Activated CD4-positive, alpha-beta T cell treated with anti-CD3 and anti-CD28 coated beads, Interleukin-2, Interleukin-4, amounts not matched to agents 100 ng/mL and 50 ng/mL, durations not matched to agents 16 hours and 8 hours (primary cell): Measurements from ENCODE around the gene WDR88.
"Not testable (repeated sequence)": the region's sequence is repeated elsewhere in the genome, so short reads cannot be mapped to it uniquely, and the experiment has no call there.

ENCODE experiments used
- DNase-seq: peaks from one replicate; pipeline ENCODE4 v3.0.0-alpha.2; 2020; ENCODE audit warnings: low spot score

Gene WDR88

DNA sequence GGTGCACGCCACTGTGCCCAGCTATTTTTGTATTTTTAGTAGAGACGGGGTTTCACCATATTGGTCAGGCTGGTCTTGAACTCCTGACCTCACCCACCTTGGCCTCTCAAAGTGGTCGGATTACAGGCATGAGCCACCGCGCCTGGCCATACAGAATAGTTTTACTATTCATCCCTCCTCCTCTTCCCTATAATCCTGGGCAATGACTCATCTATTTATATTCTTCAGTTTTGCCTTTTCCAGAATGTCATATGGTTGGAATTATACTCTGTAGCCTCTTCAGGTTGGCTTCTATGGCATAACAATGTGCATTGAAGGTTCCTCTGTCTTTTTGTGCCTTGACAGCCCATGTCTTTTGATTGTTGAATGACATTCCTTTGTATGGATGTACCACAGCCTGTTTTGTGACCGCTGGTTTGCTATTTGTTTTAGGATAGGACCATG lies 40.0 kb downstream of the WDR88 start:
- DNase-seq: no peak

DNA sequence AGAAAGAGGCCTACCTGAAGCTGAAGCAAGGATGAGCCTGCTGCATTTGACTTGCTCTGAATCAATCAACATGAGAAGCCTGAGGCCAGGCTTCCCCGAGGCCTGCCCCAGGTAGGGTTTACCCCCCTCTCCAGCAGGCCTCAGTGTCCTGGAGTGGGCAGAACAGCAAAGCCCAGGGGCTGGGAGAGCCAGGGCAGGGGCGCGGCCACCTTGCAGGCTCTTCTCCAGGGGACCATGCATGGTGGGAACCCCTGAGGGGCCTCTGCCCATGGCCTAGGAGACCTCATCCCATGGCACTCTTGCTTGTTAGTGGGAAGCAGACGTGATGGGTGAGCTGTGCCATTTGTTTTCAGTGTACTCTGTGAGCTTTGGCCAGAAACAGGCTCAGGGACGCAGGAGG lies 42.3 kb downstream of the WDR88 start:
- DNase-seq: no peak

DNA sequence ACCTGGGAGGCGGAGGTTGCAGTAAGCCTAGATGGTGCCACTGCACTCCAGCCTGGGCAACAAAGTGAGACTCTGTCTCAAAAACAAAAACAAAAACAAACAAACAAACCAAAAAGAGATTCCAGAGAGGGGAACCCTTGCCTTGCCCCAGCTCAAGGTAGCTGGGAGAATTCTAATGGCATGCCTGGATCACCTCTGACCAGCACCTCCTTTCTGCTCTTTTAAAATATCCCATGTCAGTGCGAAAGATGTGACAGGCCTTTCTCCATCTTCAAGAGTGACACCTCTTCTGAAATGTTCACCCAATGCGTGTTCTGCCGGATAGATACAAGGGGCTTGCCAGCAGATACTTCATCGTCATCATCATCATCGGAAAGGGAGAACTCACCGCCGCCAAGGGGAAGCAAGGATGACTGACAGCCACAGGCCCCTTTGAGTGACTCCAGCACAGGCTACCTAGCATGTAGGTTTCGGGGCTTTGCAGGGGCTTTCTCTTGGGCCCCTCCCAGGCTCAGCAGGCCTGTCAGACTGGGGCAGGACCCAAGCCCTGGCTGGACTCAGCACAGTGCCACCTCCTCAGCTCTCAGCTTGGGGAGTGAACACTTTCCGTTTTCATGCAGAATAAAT lies 43.4 kb downstream of the WDR88 start:
- no peak for DNase-seq

- DNase-seq: peak; percentile 18
Observed at GRCh38 chr19:33175886-33176669, 44.2 kb downstream of the WDR88 start.

DNA sequence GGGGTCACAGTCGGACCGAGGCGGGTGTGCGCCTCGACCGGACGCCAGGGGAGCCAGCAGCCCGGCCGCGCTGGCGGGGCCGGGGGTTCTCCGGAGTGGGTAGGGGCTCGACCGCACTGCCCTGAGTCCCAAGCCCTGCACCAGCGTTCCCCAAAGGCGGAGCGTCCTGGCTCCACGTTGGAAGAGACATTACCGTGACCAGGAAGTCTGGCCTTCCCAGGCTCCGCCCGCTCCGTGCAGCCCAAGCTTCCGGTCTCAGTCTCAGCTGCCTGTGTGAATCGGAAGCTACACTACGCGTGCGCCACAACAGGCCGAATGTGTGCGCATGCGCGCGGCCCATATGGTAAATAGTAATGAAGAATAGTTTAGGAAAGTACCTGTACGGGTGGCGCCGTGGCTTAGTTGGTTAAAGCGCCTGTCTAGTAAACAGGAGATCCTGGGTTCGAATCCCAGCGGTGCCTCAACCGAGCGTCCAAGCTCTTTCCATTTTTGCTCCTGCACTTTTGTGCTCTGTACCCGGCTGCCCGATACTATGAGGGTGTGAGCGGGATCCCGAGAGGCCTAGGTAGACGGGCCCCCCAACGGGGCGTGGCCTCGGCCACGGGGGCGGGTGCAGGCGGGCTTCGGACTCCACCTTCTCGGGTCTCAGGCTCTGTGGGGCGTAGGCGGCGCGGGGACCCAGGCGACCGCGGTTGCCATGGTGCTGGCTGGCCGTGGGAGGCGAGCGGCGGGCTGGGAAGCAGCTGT lies 44.9 kb downstream of the WDR88 start:
- DNase-seq: peak; percentile 98

DNA sequence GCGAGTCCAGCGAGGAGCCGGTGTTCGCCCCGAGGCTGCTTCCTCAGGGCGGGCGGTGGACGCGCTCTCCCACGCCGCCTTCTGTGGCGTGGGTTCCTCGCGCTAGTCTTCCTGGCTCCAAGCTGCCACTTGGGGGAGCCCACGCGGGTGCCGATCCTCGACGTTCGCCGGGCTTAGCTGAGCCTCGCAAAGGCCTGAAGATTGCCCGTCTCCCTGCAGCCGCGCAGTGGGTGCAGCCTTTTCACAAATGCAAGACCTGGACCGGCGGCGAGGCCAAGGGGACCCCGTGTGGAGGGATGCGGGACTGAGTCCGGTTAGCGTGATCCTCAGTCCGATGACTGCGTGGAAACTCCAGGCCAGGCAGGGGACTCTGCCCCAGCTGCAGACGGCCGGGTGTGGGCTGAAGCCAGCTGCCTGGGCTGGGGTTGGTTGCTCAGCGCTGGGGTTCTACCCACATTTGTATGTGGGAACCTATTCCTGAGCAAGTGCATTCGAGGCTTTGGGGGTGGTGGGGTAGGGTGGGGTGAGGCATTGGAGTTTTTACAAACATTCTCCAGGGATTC lies 45.6 kb downstream of the WDR88 start:
- DNase-seq: no peak

GRCh38 chr19:33186431-33187182 lies 54.7 kb downstream of the WDR88 start:
- DNase-seq: no peak

DNA sequence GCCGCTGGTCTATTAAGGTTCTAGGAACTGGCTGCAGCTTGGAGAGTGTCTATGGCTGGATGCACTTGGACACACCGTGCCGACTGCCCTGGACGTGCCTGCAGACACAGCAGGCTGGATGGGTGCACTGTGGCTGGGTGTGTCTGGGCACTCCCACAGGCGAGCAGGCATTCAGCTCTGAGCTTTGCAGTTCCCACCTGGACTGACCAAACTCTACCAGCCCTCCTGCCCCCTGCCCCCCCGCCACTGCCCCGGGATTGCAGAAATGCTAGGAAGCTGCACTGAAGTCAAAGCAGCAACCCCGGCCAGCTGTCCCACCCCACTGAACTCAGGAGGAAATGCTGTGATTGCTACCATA lies 55.2 kb downstream of the WDR88 start:
- no peak for DNase-seq

- DNase-seq: no peak
Observed at GRCh38 chr19:33189453-33189852, 57.5 kb downstream of the WDR88 start.

DNA sequence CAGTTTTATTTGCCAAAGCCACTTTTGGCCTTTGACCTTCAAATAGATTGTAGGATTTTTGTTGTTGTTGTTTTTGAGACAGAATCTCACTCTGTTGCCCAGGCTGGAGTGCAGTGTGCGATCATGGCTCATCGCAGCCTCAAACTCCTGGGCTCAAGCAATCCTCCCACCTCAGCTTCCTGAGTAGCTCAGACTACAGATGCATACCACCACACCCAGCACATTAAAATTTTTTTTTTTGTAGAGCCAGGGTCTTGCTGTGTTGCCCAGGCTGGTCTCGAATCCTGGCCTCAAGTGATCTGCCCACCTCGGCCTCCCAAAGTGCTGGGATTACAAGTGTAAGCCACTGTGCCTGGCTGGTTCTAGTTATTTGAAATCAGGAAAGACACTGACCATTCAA lies 59.2 kb downstream of the WDR88 start:
- DNase-seq: not testable (repeated sequence)

GRCh38 chr19:33191501-33191900 lies 59.6 kb downstream of the WDR88 start:
- DNase-seq: no peak

GRCh38 chr19:33192010-33192409 lies 60.1 kb downstream of the WDR88 start:
- no peak for DNase-seq

- DNase-seq: no peak
Observed at GRCh38 chr19:33193269-33193864, 61.5 kb downstream of the WDR88 start.

DNA sequence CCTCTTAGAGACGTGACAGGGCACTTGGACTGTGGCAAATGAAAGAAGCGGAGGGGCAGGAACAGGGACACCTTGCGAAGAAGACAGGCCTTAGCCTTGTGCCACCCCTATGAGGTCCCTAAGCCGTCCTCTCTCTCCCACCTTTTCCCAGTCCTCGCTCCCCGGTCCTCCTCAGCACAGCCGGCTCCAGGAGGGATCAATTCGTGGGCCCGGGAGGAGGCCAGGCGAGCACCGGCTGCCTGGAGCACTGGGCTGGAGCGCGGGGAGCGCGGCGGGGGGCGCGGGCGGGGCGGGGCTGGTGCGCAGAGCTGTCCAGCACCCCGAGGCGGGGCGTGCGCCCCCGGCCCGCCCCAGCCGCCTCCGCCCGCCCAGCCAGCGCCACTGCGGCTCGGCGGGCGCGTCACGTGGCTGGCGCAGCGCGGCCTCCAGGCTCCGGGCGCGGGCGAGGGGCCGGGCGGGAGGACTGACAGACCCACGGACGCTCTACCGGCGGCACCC lies 62.0 kb downstream of the WDR88 start, which contains the start of gene LRP3:
Gene LRP3, plus strand, starts transcription at position 466 of the 498 bp plus-strand sequence. CDS start 456 bp downstream, outside the sequence.
- no peak for DNase-seq

GRCh38 chr19:33194532-33194885 lies 62.6 kb downstream of the WDR88 start:
- DNase-seq: no peak

DNA sequence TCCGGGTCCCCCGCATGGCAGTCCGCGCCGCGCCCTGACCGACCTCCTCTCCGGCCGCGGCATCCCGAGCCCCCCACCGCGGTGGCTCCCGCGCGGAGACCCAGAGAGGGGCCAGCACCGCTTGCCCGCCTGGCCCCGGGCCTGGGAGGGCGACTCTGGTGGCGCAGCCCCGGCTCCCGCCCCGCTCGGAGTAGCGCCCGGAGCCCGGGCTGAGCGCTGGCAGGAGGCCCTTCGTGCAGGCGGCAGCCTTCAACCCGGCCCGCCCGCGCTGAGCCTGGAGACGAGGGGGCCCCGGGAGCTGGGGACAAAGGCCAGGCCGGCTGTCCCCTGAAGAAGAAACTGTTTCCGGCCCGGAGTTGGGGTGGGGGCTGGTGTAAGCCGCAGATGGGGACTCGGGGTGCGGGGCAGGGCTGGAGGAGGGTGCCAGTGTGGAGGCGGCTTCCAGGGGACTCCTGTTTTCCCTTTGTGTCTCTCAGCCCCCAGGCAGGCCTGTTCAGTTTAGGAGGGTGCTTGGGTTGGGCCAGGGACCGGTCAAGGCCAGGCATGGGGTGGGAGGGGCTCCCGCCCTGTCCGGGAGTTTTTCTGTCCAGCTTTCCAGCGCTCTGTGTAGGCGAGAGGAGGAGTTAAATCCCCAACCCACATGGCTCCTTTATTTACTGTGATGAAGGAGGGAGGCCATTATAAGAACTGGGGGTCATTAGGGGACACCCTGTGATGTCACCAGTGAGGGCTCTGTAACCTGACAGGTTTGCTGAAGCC lies 63.2 kb downstream of the WDR88 start:
- no peak for DNase-seq

DNA sequence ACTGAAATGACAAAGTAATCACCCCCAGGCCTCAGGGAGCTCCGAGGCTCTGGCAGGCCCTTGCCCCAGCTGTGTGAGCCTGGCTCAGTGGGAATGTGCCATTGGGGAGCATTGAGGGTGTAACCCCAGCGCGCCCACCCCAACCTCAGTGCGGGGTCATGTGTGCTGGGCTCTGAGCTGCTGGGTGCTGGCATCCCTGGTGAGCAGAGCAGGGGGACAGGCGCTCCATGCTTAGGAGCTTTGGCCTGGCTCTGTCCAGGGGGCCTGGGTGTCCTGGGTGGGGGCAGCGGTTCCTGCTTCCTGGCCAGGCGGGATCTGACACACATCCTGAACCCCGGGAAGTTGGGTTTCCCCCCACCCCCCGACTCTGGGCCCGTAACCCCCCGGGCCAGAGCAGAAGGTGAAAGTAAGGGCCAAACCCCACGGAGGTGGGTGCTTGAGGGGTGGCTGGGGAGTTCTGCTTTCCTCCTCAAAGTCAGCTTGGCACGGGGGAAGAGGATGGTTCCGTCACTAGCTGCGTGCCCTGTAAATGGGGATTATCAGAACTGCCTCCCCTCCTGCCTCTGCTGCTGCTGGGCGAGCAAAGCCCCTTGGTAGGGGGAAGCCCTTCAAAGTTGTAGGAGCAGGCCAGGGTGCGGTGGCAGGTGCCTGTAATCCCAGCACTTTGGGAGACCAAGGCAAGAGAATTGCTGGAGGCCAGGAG lies 63.9 kb downstream of the WDR88 start:
- no peak for DNase-seq

DNA sequence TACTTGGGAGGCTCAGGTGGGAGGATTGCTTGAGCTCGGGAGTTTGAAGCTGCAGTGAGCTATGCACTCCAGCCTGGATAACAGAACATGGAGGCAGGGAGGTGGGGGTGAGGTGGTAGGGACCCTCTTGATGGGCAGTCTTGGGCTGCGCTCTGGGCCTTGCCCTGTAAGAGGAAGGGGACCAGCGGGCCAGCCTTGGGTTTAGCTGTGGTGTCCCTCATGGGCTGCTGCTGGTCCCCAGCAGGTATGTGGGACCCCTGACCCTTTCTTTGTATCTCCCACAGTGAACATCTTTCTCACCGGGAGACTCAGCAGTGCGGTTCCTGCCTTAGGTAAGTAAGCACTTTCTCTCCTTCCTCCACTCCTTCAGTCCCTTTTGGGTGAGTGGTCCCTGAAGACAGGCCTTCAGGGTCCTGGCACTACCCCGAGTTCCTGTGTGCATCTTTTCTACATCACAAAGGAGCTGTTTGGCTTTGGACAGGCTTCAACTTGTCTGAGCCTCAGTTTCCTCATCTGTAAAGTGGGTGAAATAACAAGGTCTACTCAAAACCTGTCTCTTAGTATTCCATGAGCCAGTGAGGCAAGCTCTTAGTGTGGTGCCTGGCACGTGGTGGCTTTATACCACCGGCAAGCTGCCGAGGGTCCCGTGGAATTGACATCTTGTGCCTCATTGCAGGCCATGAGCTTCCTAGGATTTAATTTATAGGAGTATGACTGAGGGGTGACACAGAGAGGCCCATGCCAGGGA lies 64.7 kb downstream of the WDR88 start:
- no peak for DNase-seq

DNA sequence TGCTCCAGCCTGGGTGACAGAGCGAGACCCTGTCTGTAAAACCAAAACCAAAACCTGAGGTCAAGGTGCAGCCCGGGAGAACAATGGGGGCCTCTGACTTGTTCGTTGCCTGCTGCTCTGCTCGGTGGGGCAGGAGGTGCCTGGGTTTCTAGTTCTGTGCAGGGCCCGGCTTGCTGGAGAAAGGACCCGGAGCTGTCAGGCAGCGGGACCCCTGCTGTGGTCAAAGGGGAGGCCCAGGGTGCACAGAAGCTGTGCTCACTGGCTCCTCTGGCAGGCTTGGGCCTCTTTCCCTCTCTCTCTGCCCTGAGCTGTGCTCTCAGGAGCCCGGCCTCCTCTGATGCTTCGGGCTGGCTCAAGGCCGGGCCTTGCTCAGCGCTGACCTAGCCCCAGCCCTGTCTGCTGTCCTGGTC lies 65.7 kb downstream of the WDR88 start:
- no peak for DNase-seq
